ENCODE results near the gene MPRIP. TPM values are rescaled to one million over a fixed set of nuclear protein-coding genes. Genes with fewer than 3 reads are reported as not detected.
A peak's percentile ranks its signal among the peaks of the same experiment; 100 is the strongest.

The MPRIP gene
- polyA plus RNA-seq, 1 of the 3 experiments (the other 2 are of a cell fraction): 64.4 TPM

DNA sequence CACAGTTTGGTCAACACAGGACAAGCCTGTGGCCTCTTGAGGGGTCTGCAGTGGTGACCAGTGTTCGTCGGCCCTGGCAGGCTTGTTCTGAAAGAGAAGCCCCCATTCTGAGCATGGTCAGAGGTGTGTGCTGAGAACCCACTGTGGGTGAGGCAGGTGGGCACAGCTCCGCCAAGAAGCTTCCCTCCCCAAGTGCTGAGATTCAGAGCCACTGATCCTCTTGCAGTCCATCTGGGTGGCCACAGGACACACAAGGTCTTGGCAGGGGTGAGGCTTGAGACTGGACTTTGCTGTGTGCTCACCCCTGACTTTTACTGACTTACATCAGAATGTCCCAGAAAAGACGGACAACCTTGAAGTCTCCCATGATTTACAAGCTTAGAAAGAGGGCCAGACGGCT, 18.7 kb downstream of the MPRIP start:
- Histone ChIP-seq H3K27me3 (ENCODE audit: insufficient read depth) (no peaks in the 10 kb centered on the region), H3K9ac (no peak overlapping the region), H3K4me1 (ENCODE audit: control insufficient read depth in 1 of 2, insufficient read depth in 2 of 2, low read depth in 1 of 2, low read length in 1 of 2) (peaks cover 0 to 45% of the 10 kb centered on the region in 2 experiments; a peak in 1 of 4 replicates), H3F3A (replicated peaks; ENCODE audit: insufficient read depth) (peaks cover 9% of the 10 kb centered on the region), H2AFZ (ENCODE audit: low read depth) (no peak overlapping the region), H3K27ac (ENCODE audit: low read depth in 2 of 2, low read length in 1 of 2) (no peak overlapping the region; a peak in 1 of 4 replicates), H3K79me2 (ENCODE audit: insufficient read depth) (peaks cover 100% of the 10 kb centered on the region), H3K36me3 (replicated peaks in 1 of 2; ENCODE audit: control insufficient read depth in 1 of 2, insufficient read depth in 2 of 2, low read length in 1 of 2) (peaks cover 0 to 19% of the 10 kb centered on the region in 2 experiments), H3K4me2 (no peak overlapping the region), H3K9me3 (no peaks in the 10 kb centered on the region), H4K20me1 (ENCODE audit: insufficient read depth) (peaks cover 100% of the 10 kb centered on the region), H3K9me2 (no peaks in the 10 kb centered on the region), H3K4me3 (ENCODE audit: low read depth in 2 of 2, low read length in 1 of 2) (no peak overlapping the region)
- no peak for TF ChIP-seq MEF2A (IDR thresholded peaks at IDR 0.05; ENCODE audit: borderline replicate concordance, low read depth)
- TF ChIP-seq, protein P1, sequence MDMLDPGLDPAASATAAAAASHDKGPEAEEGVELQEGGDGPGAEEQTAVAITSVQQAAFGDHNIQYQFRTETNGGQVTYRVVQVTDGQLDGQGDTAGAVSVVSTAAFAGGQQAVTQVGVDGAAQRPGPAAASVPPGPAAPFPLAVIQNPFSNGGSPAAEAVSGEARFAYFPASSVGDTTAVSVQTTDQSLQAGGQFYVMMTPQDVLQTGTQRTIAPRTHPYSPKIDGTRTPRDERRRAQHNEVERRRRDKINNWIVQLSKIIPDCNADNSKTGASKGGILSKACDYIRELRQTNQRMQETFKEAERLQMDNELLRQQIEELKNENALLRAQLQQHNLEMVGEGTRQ (IDR thresholded peaks at IDR 0.05; ENCODE audit: borderline replicate concordance, low read depth, low read length): no peak
- TF ChIP-seq GABPA (IDR thresholded peaks at IDR 0.05; ENCODE audit: low read depth): no peak
- TF ChIP-seq USF1 (IDR thresholded peaks at IDR 0.05; ENCODE audit: borderline replicate concordance, low read depth): no peak
- no peak for TF ChIP-seq POLR2AphosphoS5 (IDR thresholded peaks at IDR 0.05; ENCODE audit: low read depth, low read length)
- no peak for TF ChIP-seq YY1 (IDR thresholded peaks at IDR 0.05; ENCODE audit: low read depth)
- TF ChIP-seq MXI1 (IDR thresholded peaks at IDR 0.05; ENCODE audit: low read depth, low read length): no peak
- no peak for TF ChIP-seq ELF1 (IDR thresholded peaks at IDR 0.05)
- no peak for DNase-seq
- 100% methylated on average over 3 of the region's 5 CpGs for WGBS (ENCODE audit: low lambda C conversion rate)
- ChIA-PET CTCF (interaction anchor here (1.1 kb wide), 1 partner anchor 14 kb away, joined by 3 read pairs; no protein-coding TSS in a partner anchor), POLR2A (no interaction called here)

GRCh38 chr17:17061516-17061915, 19.3 kb downstream of the MPRIP start:
- Histone ChIP-seq H3K79me2 (ENCODE audit: insufficient read depth) (peaks cover 100% of the 10 kb centered on the region), H2AFZ (ENCODE audit: low read depth) (no peak overlapping the region), H3K27me3 (ENCODE audit: insufficient read depth) (no peaks in the 10 kb centered on the region), H3K27ac (ENCODE audit: low read depth in 2 of 2, low read length in 1 of 2) (peak overlapping the region in 1 of 2 experiments; percentile 5; a peak in 1 of 4 replicates), H3K4me2 (no peak overlapping the region), H3K4me1 (ENCODE audit: control insufficient read depth in 1 of 2, insufficient read depth in 2 of 2, low read depth in 1 of 2, low read length in 1 of 2) (peaks cover 0 to 43% of the 10 kb centered on the region in 2 experiments; a peak in 1 of 4 replicates), H3F3A (replicated peaks; ENCODE audit: insufficient read depth) (peaks cover 12% of the 10 kb centered on the region), H3K4me3 (ENCODE audit: low read depth in 2 of 2, low read length in 1 of 2) (no peak overlapping the region), H3K9me3 (no peaks in the 10 kb centered on the region), H3K9me2 (no peaks in the 10 kb centered on the region), H4K20me1 (ENCODE audit: insufficient read depth) (peaks cover 100% of the 10 kb centered on the region), H3K36me3 (replicated peaks in 1 of 2; ENCODE audit: control insufficient read depth in 1 of 2, insufficient read depth in 2 of 2, low read length in 1 of 2) (peaks cover 0 to 19% of the 10 kb centered on the region in 2 experiments), H3K9ac (no peak overlapping the region)
- POLR2A ChIA-PET: no interaction called here
- no peak for DNase-seq
- CTCF ChIA-PET: interaction anchor here (0.9 kb wide), 1 partner anchor 69 kb away, joined by 3 read pairs; no protein-coding TSS in a partner anchor
- no CpG with 5 or more reads among the region's 3 CpGs for WGBS (ENCODE audit: low lambda C conversion rate)
- TF ChIP-seq FOXJ3 (CRISPR knock-in tag; IDR thresholded peaks at IDR 0.05) (no peak), RXRA (IDR thresholded peaks at IDR 0.05; ENCODE audit: borderline replicate concordance, low read depth) (no peak), YY1 (IDR thresholded peaks at IDR 0.05; ENCODE audit: low read depth) (no peak), IRF3 (IDR thresholded peaks at IDR 0.05; ENCODE audit: low read depth, low read length) (no peak), REST (IDR thresholded peaks at IDR 0.05; ENCODE audit: low read depth, low read length) (no peak), RFX5 (IDR thresholded peaks at IDR 0.05; ENCODE audit: low read length) (no peak), EP300 (IDR thresholded peaks at IDR 0.05; ENCODE audit: borderline replicate concordance in 1 of 2, low read depth in 1 of 2, low read length in 1 of 2) (no peak), RAD21 (IDR thresholded peaks at IDR 0.05; ENCODE audit: low read length) (no peak), FOSL2 (IDR thresholded peaks at IDR 0.05; ENCODE audit: borderline replicate concordance, low read depth) (no peak), RCOR1 (IDR thresholded peaks at IDR 0.05; ENCODE audit: low read length) (no peak)
- TF ChIP-seq, protein P2, sequence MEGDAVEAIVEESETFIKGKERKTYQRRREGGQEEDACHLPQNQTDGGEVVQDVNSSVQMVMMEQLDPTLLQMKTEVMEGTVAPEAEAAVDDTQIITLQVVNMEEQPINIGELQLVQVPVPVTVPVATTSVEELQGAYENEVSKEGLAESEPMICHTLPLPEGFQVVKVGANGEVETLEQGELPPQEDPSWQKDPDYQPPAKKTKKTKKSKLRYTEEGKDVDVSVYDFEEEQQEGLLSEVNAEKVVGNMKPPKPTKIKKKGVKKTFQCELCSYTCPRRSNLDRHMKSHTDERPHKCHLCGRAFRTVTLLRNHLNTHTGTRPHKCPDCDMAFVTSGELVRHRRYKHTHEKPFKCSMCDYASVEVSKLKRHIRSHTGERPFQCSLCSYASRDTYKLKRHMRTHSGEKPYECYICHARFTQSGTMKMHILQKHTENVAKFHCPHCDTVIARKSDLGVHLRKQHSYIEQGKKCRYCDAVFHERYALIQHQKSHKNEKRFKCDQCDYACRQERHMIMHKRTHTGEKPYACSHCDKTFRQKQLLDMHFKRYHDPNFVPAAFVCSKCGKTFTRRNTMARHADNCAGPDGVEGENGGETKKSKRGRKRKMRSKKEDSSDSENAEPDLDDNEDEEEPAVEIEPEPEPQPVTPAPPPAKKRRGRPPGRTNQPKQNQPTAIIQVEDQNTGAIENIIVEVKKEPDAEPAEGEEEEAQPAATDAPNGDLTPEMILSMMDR (IDR thresholded peaks at IDR 0.05): no peak
- TF ChIP-seq, protein P1 (IDR thresholded peaks at IDR 0.05; ENCODE audit: borderline replicate concordance, low read depth, low read length): no peak
